HepG2 (cell line): ENCODE measurements around the gene ZFP36L2. TPM values are rescaled to one million over a fixed set of nuclear protein-coding genes. Genes with fewer than 3 reads are reported as not detected.

ENCODE experiments used
- ATF1 ChIP-seq: IDR thresholded peaks from 2 replicates; pipeline ENCODE4 v1.6.1; 2016; ENCODE audit warnings: mild to moderate bottlenecking, control low read depth
- HCFC1 ChIP-seq: fragments of 150-350 bp; IDR thresholded peaks from 2 replicates; pipeline ENCODE4 v1.6.1; 2014; ENCODE audit warnings: low read depth, low read length
- HIC2 ChIP-seq: sonication (generic); formaldehyde crosslinking; IDR thresholded peaks from 2 replicates; pipeline ENCODE4 v1.9.0; 2022; ENCODE audit warnings: low read depth, missing genetic modification reagents
- HNF4G ChIP-seq, 2 experiments: sonication (generic) in 1 of 2; formaldehyde crosslinking in 1 of 2; IDR thresholded peaks; 2 replicates each; pipeline versions ENCODE4 v1.4.0 to v1.6.1; 2011 to 2020; ENCODE audit warnings: borderline replicate concordance in 2 of 2, low read depth in 2 of 2, mild to moderate bottlenecking in 2 of 2, low read length in 1 of 2, missing genetic modification reagents in 1 of 2, moderate library complexity in 1 of 2
- MAX ChIP-seq: IDR thresholded peaks from 2 replicates; pipeline ENCODE4 v1.6.1; 2012; ENCODE audit warnings: inconsistent platforms
- MED1 ChIP-seq: sonication (generic); formaldehyde crosslinking; IDR thresholded peaks from 2 replicates; pipeline ENCODE4 v1.4.0; 2020; ENCODE audit warnings: missing genetic modification reagents
- MEF2D ChIP-seq: sonication (generic); formaldehyde crosslinking; IDR thresholded peaks from 2 replicates; pipeline ENCODE4 v1.5.1; 2020; ENCODE audit warnings: mild to moderate bottlenecking, missing genetic modification reagents
- NFKBIZ ChIP-seq: IDR thresholded peaks from 2 replicates; pipeline ENCODE4 v1.6.1; 2018; ENCODE audit warnings: missing genetic modification reagents, missing compliant biosample characterization
- PBX2 ChIP-seq: IDR thresholded peaks from 2 replicates; pipeline ENCODE4 v1.6.1; 2016; ENCODE audit warnings: control low read depth
- SP5 ChIP-seq: IDR thresholded peaks from 2 replicates; pipeline ENCODE4 v1.6.1; 2016; ENCODE audit warnings: low read depth, borderline replicate concordance
- TBX2 ChIP-seq: sonication (generic); formaldehyde crosslinking; IDR thresholded peaks from 2 replicates; pipeline ENCODE4 v1.5.0; 2020; ENCODE audit warnings: missing genetic modification reagents, mild to moderate bottlenecking, borderline replicate concordance
- ZNF3 ChIP-seq: IDR thresholded peaks from 2 replicates; pipeline ENCODE4 v1.7.0; 2017; ENCODE audit warnings: inconsistent platforms
- ZNF317 ChIP-seq: sonication (generic); formaldehyde crosslinking; IDR thresholded peaks from 2 replicates; pipeline ENCODE4 v1.5.0; 2020; ENCODE audit warnings: mild to moderate bottlenecking, missing genetic modification reagents
- ZNF639 ChIP-seq: conservative IDR thresholded peaks from 2 replicates; pipeline ENCODE4 v1.6.1; 2018; ENCODE audit warnings: missing genetic modification reagents
- ZNF776 ChIP-seq: sonication (generic); formaldehyde crosslinking; IDR thresholded peaks from 2 replicates; pipeline ENCODE4 v1.4.0; 2020; ENCODE audit warnings: mild to moderate bottlenecking, missing genetic modification reagents
- polyA plus RNA-seq, 8 experiments: library from polyadenylated mRNA; depleted of rRNA in 3 of 8; stranded (reverse) in 7 of 8; unstranded in 1 of 8; fragments of >200 nt; fragmentation: Illumina TruSeq in 4 of 8; extraction: Trizol in 4 of 8; gene quantifications; 2 replicates each; pipeline versions ENCODE4 v1.2.1 to v1.2.3, GENCODE V29; 2011 to 2016; ENCODE audit warnings: low read depth in 4 of 8, missing spikeins in 1 of 8, mixed read lengths in 1 of 8; ENCODE audit not compliant: insufficient read depth in 1 of 8
- total RNA-seq, 5 experiments: library from RNA; depleted of rRNA; stranded (reverse); fragments of >200 nt; fragmentation: Illumina TruSeq; extraction: Trizol; gene quantifications; 2 replicates each; pipeline ENCODE4 v1.2.3, GENCODE V29; 2016; ENCODE audit warnings: low read depth in 1 of 5
- TF ChIP-seq, protein P1 (sequence below): sonication (generic); formaldehyde crosslinking; IDR thresholded peaks from 2 replicates; pipeline ENCODE4 v1.4.0; 2020; ENCODE audit warnings: missing genetic modification reagents

ZFP36L2 gene
- total and polyA plus RNA-seq, 2 of the 13 experiments (the other 11 are each of a cell fraction or from before 2014, with no cell fraction given), result 11.2 to 21.8 TPM

DNA sequence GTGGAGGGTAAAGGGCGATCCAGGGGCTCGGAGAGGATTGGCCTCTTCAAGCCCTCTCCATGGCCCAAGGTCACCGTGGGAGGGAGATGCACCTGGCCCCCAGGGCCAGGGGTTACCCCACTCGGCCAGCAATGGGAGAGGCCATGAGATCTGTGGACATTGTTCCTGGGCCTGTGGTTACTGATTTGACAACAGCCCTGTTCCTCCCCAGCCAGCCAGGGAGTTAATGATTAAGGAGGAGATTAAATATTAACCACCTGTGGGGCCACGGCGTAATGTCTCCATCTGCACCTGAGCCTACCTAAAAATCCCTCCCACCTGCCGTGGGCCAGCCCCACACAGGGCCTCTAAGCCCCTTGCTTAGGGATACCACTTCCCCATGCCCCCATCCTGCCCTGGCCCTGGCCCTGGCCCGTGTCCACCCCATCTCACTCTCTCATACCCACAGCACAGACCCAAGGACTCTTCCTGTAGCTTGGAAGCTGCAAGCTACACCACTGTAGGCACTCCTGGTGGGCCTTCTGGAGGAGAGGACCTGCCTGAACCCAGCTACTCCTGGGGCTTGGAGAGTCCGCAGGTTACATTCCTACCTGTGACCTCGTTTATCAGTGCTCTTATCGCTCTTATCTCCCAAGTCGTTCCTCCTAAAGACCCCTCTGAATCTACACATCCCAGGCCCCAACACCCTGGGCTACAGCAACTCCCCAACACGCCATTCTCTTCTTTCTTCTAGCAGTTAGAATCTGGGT is 32.1 kb downstream of the ZFP36L2 start (continued):
- TF ChIP-seq HIC2 (no peak; the same call in 1 of the 2 replicates), SP5 (CRISPR knock-in tag) (peak; percentile 92), TBX2 (CRISPR knock-in tag) (peak; percentile 59; the same call in 1 of the 2 replicates), MED1 (CRISPR knock-in tag) (peak; percentile 99), ZNF317 (CRISPR knock-in tag) (peak; percentile 79), MEF2D (CRISPR knock-in tag) (peak; percentile 92), NFKBIZ (0 out of 2 replicates have a peak, but pooled peaks have one; percentile 68), MAX (peak; percentile 86), PBX2 (CRISPR knock-in tag) (0 out of 2 replicates have a peak, but pooled peaks have one; percentile 45), ATF1 (no peak; the same call in 1 of the 2 replicates), HCFC1 (no peak), ZNF639 (CRISPR knock-in tag) (peak; percentile 36; the same call in 1 of the 2 replicates), ZNF3 (CRISPR knock-in tag) (0 out of 2 replicates have a peak, but pooled peaks have one; percentile 38), HNF4G (IDR thresholded peaks at IDR 0.05; ENCODE audit: borderline replicate concordance, low read depth, low read length) (peak; percentile 99), HNF4G (CRISPR knock-in tag; IDR thresholded peaks at IDR 0.05; ENCODE audit: borderline replicate concordance, low read depth) (peak; percentile 97), ZNF776 (CRISPR knock-in tag) (no peak)
- TF ChIP-seq, protein P1, sequence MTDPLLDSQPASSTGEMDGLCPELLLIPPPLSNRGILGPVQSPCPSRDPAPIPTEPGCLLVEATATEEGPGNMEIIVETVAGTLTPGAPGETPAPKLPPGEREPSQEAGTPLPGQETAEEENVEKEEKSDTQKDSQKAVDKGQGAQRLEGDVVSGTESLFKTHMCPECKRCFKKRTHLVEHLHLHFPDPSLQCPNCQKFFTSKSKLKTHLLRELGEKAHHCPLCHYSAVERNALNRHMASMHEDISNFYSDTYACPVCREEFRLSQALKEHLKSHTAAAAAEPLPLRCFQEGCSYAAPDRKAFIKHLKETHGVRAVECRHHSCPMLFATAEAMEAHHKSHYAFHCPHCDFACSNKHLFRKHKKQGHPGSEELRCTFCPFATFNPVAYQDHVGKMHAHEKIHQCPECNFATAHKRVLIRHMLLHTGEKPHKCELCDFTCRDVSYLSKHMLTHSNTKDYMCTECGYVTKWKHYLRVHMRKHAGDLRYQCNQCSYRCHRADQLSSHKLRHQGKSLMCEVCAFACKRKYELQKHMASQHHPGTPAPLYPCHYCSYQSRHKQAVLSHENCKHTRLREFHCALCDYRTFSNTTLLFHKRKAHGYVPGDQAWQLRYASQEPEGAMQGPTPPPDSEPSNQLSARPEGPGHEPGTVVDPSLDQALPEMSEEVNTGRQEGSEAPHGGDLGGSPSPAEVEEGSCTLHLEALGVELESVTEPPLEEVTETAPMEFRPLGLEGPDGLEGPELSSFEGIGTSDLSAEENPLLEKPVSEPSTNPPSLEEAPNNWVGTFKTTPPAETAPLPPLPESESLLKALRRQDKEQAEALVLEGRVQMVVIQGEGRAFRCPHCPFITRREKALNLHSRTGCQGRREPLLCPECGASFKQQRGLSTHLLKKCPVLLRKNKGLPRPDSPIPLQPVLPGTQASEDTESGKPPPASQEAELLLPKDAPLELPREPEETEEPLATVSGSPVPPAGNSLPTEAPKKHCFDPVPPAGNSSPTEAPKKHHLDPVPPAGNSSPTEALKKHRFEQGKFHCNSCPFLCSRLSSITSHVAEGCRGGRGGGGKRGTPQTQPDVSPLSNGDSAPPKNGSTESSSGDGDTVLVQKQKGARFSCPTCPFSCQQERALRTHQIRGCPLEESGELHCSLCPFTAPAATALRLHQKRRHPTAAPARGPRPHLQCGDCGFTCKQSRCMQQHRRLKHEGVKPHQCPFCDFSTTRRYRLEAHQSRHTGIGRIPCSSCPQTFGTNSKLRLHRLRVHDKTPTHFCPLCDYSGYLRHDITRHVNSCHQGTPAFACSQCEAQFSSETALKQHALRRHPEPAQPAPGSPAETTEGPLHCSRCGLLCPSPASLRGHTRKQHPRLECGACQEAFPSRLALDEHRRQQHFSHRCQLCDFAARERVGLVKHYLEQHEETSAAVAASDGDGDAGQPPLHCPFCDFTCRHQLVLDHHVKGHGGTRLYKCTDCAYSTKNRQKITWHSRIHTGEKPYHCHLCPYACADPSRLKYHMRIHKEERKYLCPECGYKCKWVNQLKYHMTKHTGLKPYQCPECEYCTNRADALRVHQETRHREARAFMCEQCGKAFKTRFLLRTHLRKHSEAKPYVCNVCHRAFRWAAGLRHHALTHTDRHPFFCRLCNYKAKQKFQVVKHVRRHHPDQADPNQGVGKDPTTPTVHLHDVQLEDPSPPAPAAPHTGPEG, result peak; percentile 46; the same call in 1 of the 2 replicates
